ENCODE data around the gene STPG4. TPM values are rescaled to one million over a fixed set of nuclear protein-coding genes. Genes with fewer than 3 reads are reported as not detected.

STPG4 gene
- total and polyA plus RNA-seq, 2 of the 8 experiments (the other 6 are each of a cell fraction or from before 2014, with no cell fraction given) = 0.28 TPM; not detected in 1

DNA sequence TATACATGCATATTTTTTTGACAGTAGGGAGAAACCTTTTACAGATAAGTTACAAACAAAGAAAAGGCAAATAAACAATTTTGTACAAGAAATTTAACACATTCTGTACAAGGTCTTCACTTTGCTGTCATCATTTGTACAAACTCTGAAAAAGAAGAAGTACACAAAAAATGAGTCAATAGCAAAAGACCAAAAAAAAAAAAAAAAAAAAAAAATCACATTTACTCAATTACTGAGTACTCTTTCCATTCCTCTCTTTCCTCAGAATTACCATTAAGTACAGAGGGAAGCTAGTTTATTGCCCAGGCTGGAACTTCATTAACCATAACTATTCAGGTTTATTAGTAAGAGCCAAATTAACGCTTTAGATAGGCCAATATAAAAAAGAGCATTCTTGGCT, 5.6 kb upstream of the STPG4 start:
- Histone ChIP-seq H4K91ac (replicated peaks; ENCODE audit: insufficient read length, low read length) (no peak overlapping the region), H3K9ac (replicated peaks in 1 of 4; ENCODE audit: extremely low read depth in 1 of 4, low read depth in 3 of 4, low read length in 3 of 4) (no peak overlapping the region), H3K23me2 (ENCODE audit: low read depth, low read length) (no peaks in the 10 kb centered on the region), H3K4me2 (ENCODE audit: insufficient read depth in 1 of 2, low read depth in 2 of 2, low read length in 2 of 2) (no peak overlapping the region), H3K18ac (ENCODE audit: extremely low read depth, low read length) (no peak overlapping the region), H3K27ac (ENCODE audit: low read depth, low read length) (no peak overlapping the region), H4K20me1 (replicated peaks in 1 of 2; ENCODE audit: control insufficient read depth in 1 of 2, insufficient read depth in 2 of 2, low read length in 2 of 2) (peaks cover 6 to 14% of the 10 kb centered on the region in 2 experiments), H3K9me3 (ENCODE audit: insufficient read depth in 2 of 2, low read depth in 1 of 2, low read length in 1 of 2) (no peaks in the 10 kb centered on the region), H3K79me1 (ENCODE audit: low read depth, low read length) (no peaks in the 10 kb centered on the region), H3K27me3 (replicated peaks in 1 of 4; ENCODE audit: control insufficient read depth in 3 of 4, extremely low read depth in 1 of 4, insufficient read depth in 3 of 4, low read length in 3 of 4) (no peaks in the 10 kb centered on the region), H3K4me3 (ENCODE audit: extremely low read depth in 1 of 4, insufficient read depth in 2 of 4, low read depth in 3 of 4, low read length in 4 of 4) (no peak overlapping the region), H2AFZ (ENCODE audit: low read length) (no peak overlapping the region), H4K8ac (ENCODE audit: extremely low read depth, insufficient read depth, low read length) (no peak overlapping the region; the same call in 1 of the 2 replicates), H3K79me2 (ENCODE audit: control insufficient read depth in 1 of 2, insufficient read depth in 2 of 2, low read length in 2 of 2) (peaks cover 10 to 34% of the 10 kb centered on the region in 2 experiments), H2BK12ac (ENCODE audit: low read depth, low read length) (no peak overlapping the region), H3K56ac (replicated peaks; ENCODE audit: insufficient read length, low read depth, low read length) (no peak overlapping the region), H2AK5ac (ENCODE audit: low read depth, low read length) (no peak overlapping the region), H3K36me3 (ENCODE audit: control insufficient read depth in 2 of 4, insufficient read depth in 4 of 4, low read length in 3 of 4) (peaks cover 6 to 57% (median 35%) of the 10 kb centered on the region in 4 experiments), H2BK15ac (ENCODE audit: low read length) (no peak overlapping the region), H3K23ac (ENCODE audit: insufficient read length) (no peak overlapping the region), H2BK120ac (replicated peaks; ENCODE audit: low read depth, low read length) (no peak overlapping the region), H2BK5ac (ENCODE audit: low read depth, low read length) (no peak overlapping the region), H3K4ac (replicated peaks; ENCODE audit: insufficient read length, low read depth, low read length) (no peak overlapping the region), H2BK20ac (ENCODE audit: low read length) (no peak overlapping the region), H4K5ac (ENCODE audit: insufficient read length, low read depth, low read length) (no peak overlapping the region), H3K14ac (ENCODE audit: insufficient read length) (no peak overlapping the region), H3K4me1 (replicated peaks in 1 of 4; ENCODE audit: control insufficient read depth in 3 of 4, insufficient read depth in 4 of 4, low read length in 3 of 4) (no peaks in the 10 kb centered on the region)
- DNase-seq (ENCODE audit: low read depth in 1 of 2, low spot score in 2 of 2) (no peak), FAIRE-seq (no peak)
- WGBS, 2 experiments (ENCODE audit: extremely low coverage in 1 of 2, insufficient coverage in 1 of 2, insufficient read length in 1 of 2, insufficient replicate concordance in 2 of 2, low coverage in 1 of 2, low lambda C conversion rate in 2 of 2, missing lambda C conversion rate in 1 of 2) = 100% methylated on average over 1 of the region's 1 CpG; no CpG with 5 or more reads in 1 of the 2 experiments
- POLR2A ChIA-PET (ENCODE audit: partially characterized antibody) = no interaction called here
- CTCF ChIA-PET (ENCODE audit: partially characterized antibody) = no interaction called here
- TF ChIP-seq JUN (IDR thresholded peaks at IDR 0.05; ENCODE audit: low read depth, low read length) = no peak
- TF ChIP-seq FOSL1 (IDR thresholded peaks at IDR 0.05; ENCODE audit: insufficient read depth, low read depth, low read length) = no peak
- no peak for TF ChIP-seq CTBP2 (IDR thresholded peaks at IDR 0.05; ENCODE audit: borderline replicate concordance, insufficient read depth, insufficient read length, low read length)
- no peak for TF ChIP-seq CTCF (IDR thresholded peaks at IDR 0.05; ENCODE audit: control extremely low read depth in 1 of 3, insufficient read depth in 1 of 3, low read depth in 1 of 3, low read length in 3 of 3)
- no peak for TF ChIP-seq CHD2 (IDR thresholded peaks at IDR 0.05; ENCODE audit: low read length)
- TF ChIP-seq MAFK (IDR thresholded peaks at IDR 0.05; ENCODE audit: low read depth, low read length) = no peak
- TF ChIP-seq SP1 (IDR thresholded peaks at IDR 0.05; ENCODE audit: low read depth, low read length) = no peak
- no peak for TF ChIP-seq TBP (IDR thresholded peaks at IDR 0.05; ENCODE audit: low read depth, low read length)
- TF ChIP-seq BACH1 (IDR thresholded peaks at IDR 0.05; ENCODE audit: low read length) = no peak
- no peak for TF ChIP-seq GTF2F1 (IDR thresholded peaks at IDR 0.05; ENCODE audit: borderline replicate concordance, low read depth, low read length)
- no peak for TF ChIP-seq CREB1 (IDR thresholded peaks at IDR 0.05)
- no peak for TF ChIP-seq TAF7 (optimal IDR thresholded peaks at IDR 0.05; ENCODE audit: borderline replicate concordance, low read depth, low read length)

Data from H1 (cell line).